CD4-positive, alpha-beta T cell (primary cell): ENCODE data around the gene FYB1. TPM values are rescaled to one million over a fixed set of nuclear protein-coding genes. Genes with fewer than 3 reads are reported as not detected.
"Not testable (repeated sequence)": the region's sequence is repeated elsewhere in the genome, so short reads cannot be mapped to it uniquely, and the experiment has no call there.

ENCODE experiments used
- ATAC-seq: fragments of 200-7000 bp; cut with Tn5 transposase; one replicate; pipeline ENCODE4 v1.10.0; 2022; ENCODE audit warnings: mild to moderate bottlenecking; ENCODE audit not compliant: poor library complexity
- CTCF ChIA-PET: fragments of 350-600 bp; sonication (Branson Sonifier 250); formaldehyde crosslinking; loops from one replicate; lab custom pipeline; 2021; ENCODE audit warnings: antibody characterized with exemption, inconsistent platforms; lab: Charles Lee
- POLR2A ChIA-PET: fragments of 350-600 bp; sonication (Branson Sonifier 250); formaldehyde crosslinking; loops from one replicate; lab custom pipeline; 2021; ENCODE audit warnings: antibody characterized with exemption, inconsistent platforms; lab: Charles Lee
- DNase-seq, 14 experiments: peaks; one replicate each; pipeline ENCODE4 v3.0.0-alpha.2; 2013 to 2020; ENCODE audit warnings: mixed read lengths in 2 of 14
- H3K27ac ChIP-seq, 2 donors: one replicate each; pipeline versions ENCODE4 v1.5.1 to v1.7.0; 2013; ENCODE audit warnings: low read length in 2 of 2, low read depth in 1 of 2, mild to moderate bottlenecking in 1 of 2
- H3K27me3 ChIP-seq, 2 experiments: 1 replicate in 1 of 2; 2 replicates in 1 of 2; pipeline versions ENCODE4 v1.6.1 to v1.7.0; 2013; ENCODE audit warnings: low read length in 2 of 2, control low read depth in 1 of 2, mild to moderate bottlenecking in 1 of 2, moderate library complexity in 1 of 2; ENCODE audit not compliant: insufficient read depth in 2 of 2, control insufficient read depth in 1 of 2
- H3K36me3 ChIP-seq: one replicate; pipeline ENCODE4 v1.6.1; 2013; ENCODE audit warnings: low read length, control low read depth; ENCODE audit not compliant: insufficient read depth
- H3K4me1 ChIP-seq: one replicate; pipeline ENCODE4 v1.6.1; 2013; ENCODE audit warnings: low read length, control low read depth; ENCODE audit not compliant: insufficient read depth
- H3K4me3 ChIP-seq: one replicate; pipeline ENCODE4 v1.5.1; 2013; ENCODE audit warnings: mild to moderate bottlenecking, low read length, moderate library complexity
- H3K9me3 ChIP-seq, 2 experiments: 1 replicate in 1 of 2; 2 replicates in 1 of 2; pipeline versions ENCODE4 v1.6.1 to v1.7.0; 2013; ENCODE audit warnings: low read length in 2 of 2, mild to moderate bottlenecking in 2 of 2, control low read depth in 1 of 2, moderate library complexity in 1 of 2; ENCODE audit not compliant: control insufficient read depth in 1 of 2, insufficient read depth in 1 of 2
- H3K27ac Mint-ChIP-seq: one replicate; pipeline ENCODE4 v1.8.0; 2020; ENCODE audit warnings: mixed read lengths
- H3K27me3 Mint-ChIP-seq: one replicate; pipeline ENCODE4 v1.8.0; 2021; ENCODE audit warnings: mixed read lengths
- H3K36me3 Mint-ChIP-seq: one replicate; pipeline ENCODE4 v1.8.0; 2021; ENCODE audit warnings: low read depth, mixed read lengths
- H3K4me1 Mint-ChIP-seq: one replicate; pipeline ENCODE4 v1.8.0; 2021; ENCODE audit warnings: low read depth, mixed read lengths
- H3K4me3 Mint-ChIP-seq: one replicate; pipeline ENCODE4 v1.8.0; 2020; ENCODE audit warnings: mild to moderate bottlenecking, mixed read lengths
- H3K9me3 Mint-ChIP-seq: one replicate; pipeline ENCODE4 v1.8.0; 2020; ENCODE audit warnings: mixed read lengths
- intact Hi-C, 2 experiments: fragments of 100-400 bp; cut with DNase I in 1 of 2; cut with micrococcal nuclease in 1 of 2; formaldehyde crosslinking; loops; one replicate each; pipeline versions ENCODE4 v1.15.1 to v1.9.0; 2023 to 2025; cut with DNase I, micrococcal nuclease
- total RNA-seq, 174 experiments: library from RNA in 2 of 174; stranded (reverse) in 2 of 174; gene quantifications; one replicate each; pipeline ENCODE4 v1.2.3 and lab custom pipeline; 2021 to 2026
- TF ChIP-seq, protein P1 (sequence below): fragments of 200-600 bp; IDR thresholded peaks from one replicate; pipeline ENCODE4 v1.8.0; 2022; ENCODE audit warnings: antibody characterized with exemption, mild to moderate bottlenecking

The FYB1 gene
- total RNA-seq, 2 experiments from 2014 or later = 478 to 497 TPM

DNA sequence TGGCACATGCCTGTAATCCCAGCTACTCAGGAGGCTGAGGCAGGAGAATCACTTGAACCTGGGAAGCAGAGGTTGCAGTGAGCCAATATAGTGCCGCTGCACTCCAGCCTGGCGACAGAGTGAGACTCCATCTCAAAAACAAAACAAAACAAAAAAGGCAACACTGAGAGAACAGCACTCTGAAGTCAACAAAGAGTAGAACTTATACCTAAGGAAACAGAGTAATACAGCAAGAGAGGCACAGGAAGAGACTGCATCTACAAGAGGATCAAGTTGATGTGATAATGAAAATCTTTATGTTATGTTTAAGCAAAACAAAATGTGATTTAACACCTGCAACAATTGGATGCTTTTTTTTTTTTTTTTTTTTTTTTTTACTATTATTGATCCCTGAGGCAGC lies 33.1 kb downstream of the FYB1 start:
- Mint-ChIP-seq H3K4me1 (peaks cover 95% of the 10 kb centered on the region), H3K36me3 (peaks cover 66% of the 10 kb centered on the region), H3K4me3 (peak overlapping the region; percentile 86), H3K27ac (peak overlapping the region; percentile 96), H3K27me3 (no peaks in the 10 kb centered on the region), H3K9me3 (no peaks in the 10 kb centered on the region)
- intact Hi-C loops = loop anchor here in 1 of 2 experiments (2.0 kb wide), 1 partner anchor 17 kb away; no protein-coding TSS in a partner anchor
- H3K9me3 ChIP-seq = no peaks in the 10 kb centered on the region
- CTCF ChIA-PET = interaction anchor here (1.4 to 2.9 kb wide), 5 partner anchors 10 to 31 kb away, joined by 4 to 27 read pairs (median 9); no protein-coding TSS in a partner anchor
- no peaks in the 10 kb centered on the region for H3K27me3 ChIP-seq
- TF ChIP-seq, protein P1, sequence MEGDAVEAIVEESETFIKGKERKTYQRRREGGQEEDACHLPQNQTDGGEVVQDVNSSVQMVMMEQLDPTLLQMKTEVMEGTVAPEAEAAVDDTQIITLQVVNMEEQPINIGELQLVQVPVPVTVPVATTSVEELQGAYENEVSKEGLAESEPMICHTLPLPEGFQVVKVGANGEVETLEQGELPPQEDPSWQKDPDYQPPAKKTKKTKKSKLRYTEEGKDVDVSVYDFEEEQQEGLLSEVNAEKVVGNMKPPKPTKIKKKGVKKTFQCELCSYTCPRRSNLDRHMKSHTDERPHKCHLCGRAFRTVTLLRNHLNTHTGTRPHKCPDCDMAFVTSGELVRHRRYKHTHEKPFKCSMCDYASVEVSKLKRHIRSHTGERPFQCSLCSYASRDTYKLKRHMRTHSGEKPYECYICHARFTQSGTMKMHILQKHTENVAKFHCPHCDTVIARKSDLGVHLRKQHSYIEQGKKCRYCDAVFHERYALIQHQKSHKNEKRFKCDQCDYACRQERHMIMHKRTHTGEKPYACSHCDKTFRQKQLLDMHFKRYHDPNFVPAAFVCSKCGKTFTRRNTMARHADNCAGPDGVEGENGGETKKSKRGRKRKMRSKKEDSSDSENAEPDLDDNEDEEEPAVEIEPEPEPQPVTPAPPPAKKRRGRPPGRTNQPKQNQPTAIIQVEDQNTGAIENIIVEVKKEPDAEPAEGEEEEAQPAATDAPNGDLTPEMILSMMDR = no peak
- DNase-seq = peak in 3 of 14 experiments; percentile 52 to 56 (median 52)
- H3K27ac ChIP-seq = peak overlapping the region; percentile 67 to 79
- H3K36me3 ChIP-seq = peaks cover 14% of the 10 kb centered on the region
- H3K4me1 ChIP-seq = peaks cover 64% of the 10 kb centered on the region
- ATAC-seq = peak; percentile 35
- peak overlapping the region; percentile 46 for H3K4me3 ChIP-seq
- POLR2A ChIA-PET = interaction anchor here (0.7 to 13.9 kb wide), 17 partner anchors 9 to 193 kb away, joined by 3 to 408 read pairs (median 8); partner anchors contain the start of gene FYB1

DNA sequence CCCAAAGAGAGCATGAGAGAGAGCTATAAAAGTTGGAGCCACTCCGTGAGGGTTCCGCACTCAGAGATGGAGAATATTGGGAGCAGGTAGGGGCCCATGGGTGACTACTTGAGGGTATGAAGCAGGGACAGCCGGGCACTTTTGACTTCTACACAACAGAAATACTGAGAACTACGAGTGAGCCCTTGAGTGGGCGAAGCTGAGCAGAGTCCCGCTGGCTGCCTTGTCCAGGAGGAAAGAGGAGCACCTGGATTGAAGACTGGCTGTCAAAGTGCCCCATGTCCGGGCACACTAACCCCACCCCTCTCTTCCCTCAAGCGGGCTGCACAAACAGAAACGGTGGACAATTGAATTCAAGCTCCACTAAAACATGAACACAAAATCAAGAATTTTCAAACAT lies 33.6 kb downstream of the FYB1 start:
- Histone ChIP-seq H3K9me3 (no peaks in the 10 kb centered on the region), H3K36me3 (peaks cover 14% of the 10 kb centered on the region), H3K4me3 (peak overlapping the region; percentile 46), H3K4me1 (peaks cover 67% of the 10 kb centered on the region), H3K27ac (peak overlapping the region; percentile 67 to 79), H3K27me3 (no peaks in the 10 kb centered on the region)
- peaks cover 66% of the 10 kb centered on the region for H3K36me3 Mint-ChIP-seq
- DNase-seq (no peak), ATAC-seq (no peak)
- no peaks in the 10 kb centered on the region for H3K9me3 Mint-ChIP-seq
- peaks cover 95% of the 10 kb centered on the region for H3K4me1 Mint-ChIP-seq
- intact Hi-C loops = loop anchor here in 1 of 2 experiments (2.0 kb wide), 1 partner anchor 17 kb away; no protein-coding TSS in a partner anchor
- peak overlapping the region; percentile 96 for H3K27ac Mint-ChIP-seq
- H3K27me3 Mint-ChIP-seq = no peaks in the 10 kb centered on the region
- TF ChIP-seq, protein P1 = no peak
- CTCF ChIA-PET = interaction anchor here (1.3 to 2.9 kb wide), 6 partner anchors 10 to 98 kb away, joined by 4 to 27 read pairs (median 6); no protein-coding TSS in a partner anchor
- POLR2A ChIA-PET = interaction anchor here (0.8 to 13.9 kb wide), 7 partner anchors 9 to 34 kb away, joined by 3 to 408 read pairs (median 137); partner anchors contain the start of gene FYB1
- peak overlapping the region; percentile 86 for H3K4me3 Mint-ChIP-seq

DNA sequence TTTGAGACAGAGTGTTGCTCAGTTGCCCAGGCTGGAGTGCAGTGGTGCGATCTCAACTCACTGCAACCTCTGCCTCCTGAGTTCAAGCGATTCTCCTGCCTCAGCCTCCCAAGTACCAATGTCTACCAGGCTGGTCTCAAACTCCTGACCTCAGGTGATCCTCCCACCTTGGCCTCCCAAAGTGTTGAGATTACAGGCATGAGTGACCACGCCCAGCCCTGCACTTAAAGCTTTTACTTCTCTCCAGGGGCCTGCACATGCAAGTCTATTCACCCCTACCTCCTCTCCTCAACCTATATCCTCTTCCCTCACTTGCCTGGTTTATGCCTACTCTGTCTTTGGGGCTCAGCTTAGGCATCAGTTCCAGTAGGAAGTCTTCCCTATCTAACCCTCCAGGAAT lies 39.8 kb downstream of the FYB1 start:
- H3K9me3 ChIP-seq, ATAC-seq, DNase-seq, H3K27me3 ChIP-seq, H3K4me3 ChIP-seq, H3K27me3 Mint-ChIP-seq, H3K9me3 Mint-ChIP-seq: not testable (repeated sequence)
- H3K27ac Mint-ChIP-seq = peak overlapping the region; percentile 96
- Histone ChIP-seq H3K4me1 (peaks cover 66% of the 10 kb centered on the region), H3K36me3 (peaks cover 22% of the 10 kb centered on the region), H3K27ac (peak overlapping the region; percentile 56 to 85)
- H3K4me3 Mint-ChIP-seq = peak overlapping the region; percentile 78
- ChIA-PET CTCF (interaction anchor here (0.7 to 3.1 kb wide), 8 partner anchors 10 to 104 kb away, joined by 3 to 27 read pairs (median 4); no protein-coding TSS in a partner anchor), POLR2A (interaction anchor here (1.0 to 15.8 kb wide), 12 partner anchors 11 to 104 kb away, joined by 3 to 408 read pairs (median 12); no protein-coding TSS in a partner anchor)
- intact Hi-C loops = loop anchor here (1.0 to 5.0 kb wide), 4 partner anchors 15 to 38 kb away; partner anchors contain the start of gene FYB1 (in 1 of the 2)
- H3K4me1 Mint-ChIP-seq = peaks cover 94% of the 10 kb centered on the region
- peaks cover 57% of the 10 kb centered on the region for H3K36me3 Mint-ChIP-seq
